Liver (tissue), 3 donors: Measurements from ENCODE around the gene SLX4IP.

ENCODE experiments used
- ATF3 ChIP-seq: IDR thresholded peaks from 2 replicates; pipeline ENCODE4 v1.6.1; 2016; ENCODE audit warnings: antibody characterized with exemption
- RAD21 ChIP-seq, 2 donors: IDR thresholded peaks; 2 replicates each; pipeline ENCODE4 v1.6.1; 2016; ENCODE audit warnings: antibody characterized with exemption in 2 of 2, mild to moderate bottlenecking in 2 of 2
- SP1 ChIP-seq: IDR thresholded peaks from 2 replicates; pipeline ENCODE4 v1.6.1; 2018; ENCODE audit warnings: antibody characterized with exemption, mild to moderate bottlenecking
- TAF1 ChIP-seq: conservative IDR thresholded peaks from 2 replicates; pipeline ENCODE4 v1.6.1; 2016; ENCODE audit warnings: antibody characterized with exemption, mild to moderate bottlenecking
- YY1 ChIP-seq: IDR thresholded peaks from 2 replicates; pipeline ENCODE4 v1.6.1; 2016; ENCODE audit warnings: antibody characterized with exemption, mild to moderate bottlenecking
- TF ChIP-seq, protein P1 (sequence below): fragments of 150-350 bp; IDR thresholded peaks from 2 replicates; pipeline ENCODE4 v1.5.1; 2017; ENCODE audit warnings: improper control_type of control experiment, low read depth, low read length; ENCODE audit not compliant: missing input control
- TF ChIP-seq, protein P2 (sequence below): IDR thresholded peaks from 2 replicates; pipeline ENCODE4 v1.6.1; 2016; ENCODE audit warnings: antibody characterized with exemption
- donor health status: healthy.
- donor health status: healthy.

DNA sequence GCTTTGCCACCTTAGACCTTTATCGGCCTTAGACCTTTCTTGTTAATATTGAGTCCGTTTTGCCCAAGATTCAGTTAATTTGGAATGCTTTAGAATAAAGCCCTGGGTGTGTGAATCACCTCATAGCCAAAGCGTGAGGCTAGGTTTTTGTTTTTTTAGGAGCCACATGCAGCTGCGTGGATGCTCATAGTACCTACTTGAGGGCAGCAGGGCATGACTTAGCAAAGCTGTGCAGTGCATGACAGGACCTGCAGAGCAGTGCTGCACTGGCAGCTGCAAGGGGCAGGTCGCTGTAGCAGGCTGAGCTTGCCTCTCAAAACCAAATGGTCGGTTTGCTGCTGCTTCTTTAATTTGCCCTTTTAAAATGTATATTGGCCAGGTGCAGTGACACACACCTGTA is 122.6 kb downstream of the SLX4IP start:
- TF ChIP-seq TAF1 = no peak
- TF ChIP-seq, protein P1, sequence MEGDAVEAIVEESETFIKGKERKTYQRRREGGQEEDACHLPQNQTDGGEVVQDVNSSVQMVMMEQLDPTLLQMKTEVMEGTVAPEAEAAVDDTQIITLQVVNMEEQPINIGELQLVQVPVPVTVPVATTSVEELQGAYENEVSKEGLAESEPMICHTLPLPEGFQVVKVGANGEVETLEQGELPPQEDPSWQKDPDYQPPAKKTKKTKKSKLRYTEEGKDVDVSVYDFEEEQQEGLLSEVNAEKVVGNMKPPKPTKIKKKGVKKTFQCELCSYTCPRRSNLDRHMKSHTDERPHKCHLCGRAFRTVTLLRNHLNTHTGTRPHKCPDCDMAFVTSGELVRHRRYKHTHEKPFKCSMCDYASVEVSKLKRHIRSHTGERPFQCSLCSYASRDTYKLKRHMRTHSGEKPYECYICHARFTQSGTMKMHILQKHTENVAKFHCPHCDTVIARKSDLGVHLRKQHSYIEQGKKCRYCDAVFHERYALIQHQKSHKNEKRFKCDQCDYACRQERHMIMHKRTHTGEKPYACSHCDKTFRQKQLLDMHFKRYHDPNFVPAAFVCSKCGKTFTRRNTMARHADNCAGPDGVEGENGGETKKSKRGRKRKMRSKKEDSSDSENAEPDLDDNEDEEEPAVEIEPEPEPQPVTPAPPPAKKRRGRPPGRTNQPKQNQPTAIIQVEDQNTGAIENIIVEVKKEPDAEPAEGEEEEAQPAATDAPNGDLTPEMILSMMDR = no peak
- TF ChIP-seq SP1 = no peak
- no peak for TF ChIP-seq RAD21 (IDR thresholded peaks at IDR 0.05)
- TF ChIP-seq YY1 = no peak
- TF ChIP-seq ATF3 = no peak
- TF ChIP-seq, protein P2, sequence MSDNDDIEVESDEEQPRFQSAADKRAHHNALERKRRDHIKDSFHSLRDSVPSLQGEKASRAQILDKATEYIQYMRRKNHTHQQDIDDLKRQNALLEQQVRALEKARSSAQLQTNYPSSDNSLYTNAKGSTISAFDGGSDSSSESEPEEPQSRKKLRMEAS = no peak
